DND-41 (cell line): ENCODE results near the gene NDOR1.
A peak's percentile ranks its signal among the peaks of the same experiment; 100 is the strongest.

Experiments
- ATAC-seq: fragments of 200-7000 bp; cut with Tn5 transposase; 3 replicates; pipeline ENCODE4 v1.9.1; 2021; ENCODE audit warnings: low read depth; ENCODE audit not compliant: insufficient read depth
- DNase-seq: peaks from one replicate; pipeline ENCODE4 v3.0.0-alpha.2; 2020
- H2AFZ ChIP-seq: 2 replicates; pipeline ENCODE4 v1.6.0; 2012; ENCODE audit warnings: low read depth, low read length
- H3K27ac ChIP-seq: 2 replicates; pipeline ENCODE4 v1.5.1; 2012; ENCODE audit warnings: low read length, inconsistent platforms
- H3K27me3 ChIP-seq: fragments of 200-600 bp; sonication (generic); 2 replicates; pipeline ENCODE4 v1.6.0; 2012; ENCODE audit warnings: low read length, mild to moderate bottlenecking, inconsistent platforms; ENCODE audit not compliant: insufficient read depth, poor library complexity
- H3K36me3 ChIP-seq: 2 replicates; pipeline ENCODE4 v1.5.1; 2012; ENCODE audit warnings: low read length, inconsistent platforms; ENCODE audit not compliant: insufficient read depth
- H3K4me1 ChIP-seq: 2 replicates; pipeline ENCODE4 v1.5.1; 2012; ENCODE audit warnings: mild to moderate bottlenecking, low read length; ENCODE audit not compliant: insufficient read depth
- H3K4me2 ChIP-seq: 2 replicates; pipeline ENCODE4 v1.6.0; 2012; ENCODE audit warnings: mild to moderate bottlenecking, moderate library complexity, low read length, inconsistent platforms; ENCODE audit not compliant: insufficient read depth
- H3K4me3 ChIP-seq, 2 experiments: fragments of 200-600 bp in 1 of 2; shearing (Covaris generic) in 1 of 2; 2 replicates each; pipeline ENCODE4 v1.5.1; 2012 to 2016; ENCODE audit warnings: inconsistent platforms in 2 of 2, low read length in 2 of 2, mild to moderate bottlenecking in 2 of 2, low read depth in 1 of 2, moderate library complexity in 1 of 2
- H3K79me2 ChIP-seq: 2 replicates; pipeline ENCODE4 v1.6.0; 2012; ENCODE audit warnings: low read length, inconsistent platforms; ENCODE audit not compliant: insufficient read depth
- H3K9ac ChIP-seq: 2 replicates; pipeline ENCODE4 v1.6.0; 2012; ENCODE audit warnings: low read depth, mild to moderate bottlenecking, inconsistent platforms, low read length, moderate library complexity
- H3K9me3 ChIP-seq: 2 replicates; pipeline ENCODE4 v1.5.1; 2012; ENCODE audit warnings: low read length, moderate library complexity, mild to moderate bottlenecking, inconsistent platforms; ENCODE audit not compliant: insufficient read depth, severe bottlenecking
- H4K20me1 ChIP-seq: 2 replicates; pipeline ENCODE4 v1.6.0; 2012; ENCODE audit warnings: low read length; ENCODE audit not compliant: insufficient read depth
- EZH2 ChIP-seq: IDR thresholded peaks from 3 replicates; pipeline ENCODE4 v1.6.1; 2012; ENCODE audit warnings: borderline replicate concordance, low read depth, mild to moderate bottlenecking, moderate library complexity, low read length, inconsistent platforms; ENCODE audit not compliant: severe bottlenecking
- TF ChIP-seq, protein P1 (sequence below): IDR thresholded peaks from 2 replicates; pipeline ENCODE4 v1.5.1; 2012; ENCODE audit warnings: borderline replicate concordance, low read length, moderate library complexity, mild to moderate bottlenecking; ENCODE audit not compliant: poor library complexity, severe bottlenecking; ENCODE audit errors: extremely low read depth

Gene NDOR1

DNA sequence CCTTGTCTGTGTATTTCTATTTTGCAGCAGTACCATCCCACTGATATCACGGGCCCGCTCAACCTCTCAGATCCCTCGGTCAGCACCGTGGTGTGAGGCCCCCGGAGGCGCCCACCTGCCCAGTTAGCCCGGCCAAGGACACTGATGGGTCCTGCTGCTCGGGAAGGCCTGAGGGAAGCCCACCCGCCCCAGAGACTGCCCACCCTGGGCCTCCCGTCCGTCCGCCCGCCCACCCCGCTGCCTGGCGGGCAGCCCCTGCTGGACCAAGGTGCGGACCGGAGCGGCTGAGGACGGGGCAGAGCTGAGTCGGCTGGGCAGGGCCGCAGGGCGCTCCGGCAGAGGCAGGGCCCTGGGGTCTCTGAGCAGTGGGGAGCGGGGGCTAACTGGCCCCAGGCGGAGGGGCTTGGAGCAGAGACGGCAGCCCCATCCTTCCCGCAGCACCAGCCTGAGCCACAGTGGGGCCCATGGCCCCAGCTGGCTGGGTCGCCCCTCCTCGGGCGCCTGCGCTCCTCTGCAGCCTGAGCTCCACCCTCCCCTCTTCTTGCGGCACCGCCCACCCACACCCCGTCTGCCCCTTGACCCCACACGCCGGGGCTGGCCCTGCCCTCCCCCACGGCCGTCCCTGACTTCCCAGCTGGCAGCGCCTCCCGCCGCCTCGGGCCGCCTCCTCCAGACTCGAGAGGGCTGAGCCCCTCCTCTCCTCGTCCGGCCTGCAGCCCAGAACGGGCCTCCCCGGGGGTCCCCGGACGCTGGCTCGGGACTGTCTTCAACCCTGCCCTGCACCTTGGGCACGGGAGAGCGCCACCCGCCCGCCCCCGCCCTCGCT is 37.5 kb upstream of the NDOR1 start:
- Histone ChIP-seq H3K79me2 (no peaks in the 10 kb centered on the region), H3K36me3 (no peaks in the 10 kb centered on the region), H3K4me3 (no peak overlapping the region), H2AFZ (no peak overlapping the region), H3K27me3 (peaks cover 28% of the 10 kb centered on the region), H3K27ac (no peak overlapping the region), H3K4me2 (no peak overlapping the region), H3K9ac (no peak overlapping the region), H3K4me1 (no peaks in the 10 kb centered on the region), H3K9me3 (no peaks in the 10 kb centered on the region), H4K20me1 (no peaks in the 10 kb centered on the region)
- DNase-seq (no peak), ATAC-seq (peak; percentile 29; the same call in 1 of the 3 replicates)
- TF ChIP-seq EZH2, result peak; percentile 44
- TF ChIP-seq, protein P1, sequence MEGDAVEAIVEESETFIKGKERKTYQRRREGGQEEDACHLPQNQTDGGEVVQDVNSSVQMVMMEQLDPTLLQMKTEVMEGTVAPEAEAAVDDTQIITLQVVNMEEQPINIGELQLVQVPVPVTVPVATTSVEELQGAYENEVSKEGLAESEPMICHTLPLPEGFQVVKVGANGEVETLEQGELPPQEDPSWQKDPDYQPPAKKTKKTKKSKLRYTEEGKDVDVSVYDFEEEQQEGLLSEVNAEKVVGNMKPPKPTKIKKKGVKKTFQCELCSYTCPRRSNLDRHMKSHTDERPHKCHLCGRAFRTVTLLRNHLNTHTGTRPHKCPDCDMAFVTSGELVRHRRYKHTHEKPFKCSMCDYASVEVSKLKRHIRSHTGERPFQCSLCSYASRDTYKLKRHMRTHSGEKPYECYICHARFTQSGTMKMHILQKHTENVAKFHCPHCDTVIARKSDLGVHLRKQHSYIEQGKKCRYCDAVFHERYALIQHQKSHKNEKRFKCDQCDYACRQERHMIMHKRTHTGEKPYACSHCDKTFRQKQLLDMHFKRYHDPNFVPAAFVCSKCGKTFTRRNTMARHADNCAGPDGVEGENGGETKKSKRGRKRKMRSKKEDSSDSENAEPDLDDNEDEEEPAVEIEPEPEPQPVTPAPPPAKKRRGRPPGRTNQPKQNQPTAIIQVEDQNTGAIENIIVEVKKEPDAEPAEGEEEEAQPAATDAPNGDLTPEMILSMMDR, result no peak

DNA sequence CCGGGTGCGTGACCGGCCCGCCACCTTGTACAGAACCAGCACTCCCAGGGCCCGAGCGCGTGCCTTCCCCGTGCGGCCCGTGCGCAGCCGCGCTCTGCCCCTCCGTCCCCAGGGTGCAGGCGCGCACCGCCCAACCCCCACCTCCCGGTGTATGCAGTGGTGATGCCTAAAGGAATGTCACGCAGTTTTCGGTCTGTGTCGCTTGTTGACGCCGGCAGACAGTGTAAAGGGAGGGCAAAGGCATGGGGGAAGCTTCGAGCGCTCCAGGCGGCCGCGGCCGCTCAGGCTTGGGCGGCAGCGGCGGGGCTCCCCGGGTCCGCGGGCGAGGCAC is 37.0 kb upstream of the NDOR1 start:
- H3K9ac ChIP-seq, result no peak overlapping the region
- H4K20me1 ChIP-seq, result 0 out of 2 replicates have a peak, but pooled peaks cover 6% of the 10 kb centered on the region
- no peaks in the 10 kb centered on the region for H3K79me2 ChIP-seq
- no peak for ATAC-seq
- no peaks in the 10 kb centered on the region for H3K9me3 ChIP-seq
- no peak overlapping the region for H3K4me3 ChIP-seq
- TF ChIP-seq, protein P1, result no peak
- TF ChIP-seq EZH2, result no peak
- no peak overlapping the region for H3K4me2 ChIP-seq
- no peaks in the 10 kb centered on the region for H3K36me3 ChIP-seq
- no peak overlapping the region for H2AFZ ChIP-seq
- no peak overlapping the region for H3K27ac ChIP-seq
- no peak for DNase-seq
- H3K4me1 ChIP-seq, result no peaks in the 10 kb centered on the region
- peaks cover 28% of the 10 kb centered on the region for H3K27me3 ChIP-seq

DNA sequence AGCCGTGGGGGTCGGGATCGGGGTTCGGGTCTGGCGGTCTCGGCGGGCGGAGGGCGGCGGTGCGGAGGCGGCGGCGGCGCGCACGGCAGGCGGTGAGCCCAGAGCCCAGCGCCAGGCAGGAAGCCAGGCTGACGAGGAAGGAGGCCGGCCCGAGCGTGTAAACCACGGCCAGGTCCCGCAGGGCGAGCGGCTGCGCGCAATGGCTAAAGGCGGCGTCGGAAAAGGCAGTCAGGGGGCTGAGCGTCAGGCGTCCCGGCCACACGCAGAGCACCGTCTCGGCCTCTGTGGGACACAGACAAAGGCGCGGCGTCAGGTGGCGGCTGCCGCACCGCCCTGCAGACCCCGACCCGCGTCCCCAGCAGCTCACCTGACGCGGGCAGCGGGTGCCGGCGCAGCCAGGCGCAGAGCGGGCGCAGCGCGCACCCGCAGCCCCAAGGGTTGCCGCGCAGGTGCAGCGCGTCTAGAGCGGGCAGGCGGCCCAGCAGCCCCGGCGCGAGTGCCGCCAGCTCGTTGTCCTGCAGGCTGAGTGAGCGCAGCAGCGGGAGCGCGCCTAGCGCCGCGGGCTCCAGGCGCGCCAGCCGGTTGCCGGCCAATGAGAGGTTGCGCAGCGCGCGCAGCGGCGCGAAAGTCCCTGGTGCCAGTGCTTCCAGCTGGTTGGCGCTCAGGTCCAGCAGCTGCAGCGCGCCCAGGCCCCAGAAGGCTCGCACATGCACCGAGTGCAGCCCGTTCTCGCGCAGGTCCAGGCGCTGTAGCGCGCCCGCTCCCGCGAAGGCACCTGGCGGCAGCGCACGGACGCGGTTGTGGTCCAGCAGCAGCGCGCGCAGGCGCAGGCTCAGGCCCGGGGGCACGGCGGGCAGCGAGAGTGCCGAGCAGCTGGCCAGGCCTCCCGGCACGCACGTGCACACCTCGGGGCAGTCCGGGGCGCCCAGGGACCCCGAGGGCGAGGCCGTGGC is 36.3 kb upstream of the NDOR1 start:
- no peak overlapping the region for H3K27ac ChIP-seq
- no peak for ATAC-seq

More for the DNA sequence above, 36.3 kb upstream of the NDOR1 start:
- no peak overlapping the region for H3K4me2 ChIP-seq
- DNase-seq, result no peak
- no peak overlapping the region for H3K9ac ChIP-seq
- H3K4me1 ChIP-seq, result no peaks in the 10 kb centered on the region
- TF ChIP-seq, protein P1, result no peak
- no peak for TF ChIP-seq EZH2
- H3K27me3 ChIP-seq, result peaks cover 28% of the 10 kb centered on the region
- peaks cover 10% of the 10 kb centered on the region for H4K20me1 ChIP-seq
- no peaks in the 10 kb centered on the region for H3K9me3 ChIP-seq
- H3K4me3 ChIP-seq, result no peak overlapping the region
- no peaks in the 10 kb centered on the region for H3K36me3 ChIP-seq
- no peak overlapping the region for H2AFZ ChIP-seq
- no peaks in the 10 kb centered on the region for H3K79me2 ChIP-seq
